HEK293 (cell line): ENCODE measurements around the gene UBB.
A peak's percentile ranks its signal among the peaks of the same experiment; 100 is the strongest.

Experiments
- CTCF ChIA-PET: fragments of 350-600 bp; formaldehyde crosslinking; extraction: SDS; loops from one replicate; lab custom pipeline; 2021; ENCODE audit warnings: antibody characterized with exemption; lab: Yijun Ruan, JAX
- POLR2A ChIA-PET: fragments of 300-600 bp; formaldehyde crosslinking; extraction: SDS; loops from one replicate; lab custom pipeline; 2020; ENCODE audit warnings: antibody characterized with exemption, inconsistent platforms; lab: Yijun Ruan, JAX
- H3K27ac ChIP-seq: fragments of 200-500 bp; sonication (Bioruptor generic); 2 replicates; pipeline ENCODE4 v1.5.1; 2014; ENCODE audit warnings: low read depth, low read length, control low read depth, inconsistent platforms; ENCODE audit errors: extremely low read depth
- H3K36me3 ChIP-seq, 2 experiments: fragments of 200-500 bp in 1 of 2; sonication (Bioruptor generic) in 1 of 2; 1 replicate in 1 of 2; 2 replicates in 1 of 2; pipeline ENCODE4 v1.5.1; 2014 to 2017; ENCODE audit warnings: inconsistent platforms in 2 of 2, low read length in 2 of 2; ENCODE audit not compliant: control insufficient read depth in 2 of 2, insufficient read depth in 1 of 2
- H3K4me1 ChIP-seq: fragments of 200-500 bp; sonication (Bioruptor generic); 2 replicates; pipeline ENCODE4 v1.5.1; 2014; ENCODE audit warnings: mild to moderate bottlenecking, low read length, inconsistent platforms; ENCODE audit not compliant: control insufficient read depth, insufficient read depth
- H3K4me3 ChIP-seq: 2 replicates; pipeline ENCODE4 v1.5.1; 2011; ENCODE audit warnings: low read depth, mild to moderate bottlenecking, control low read depth, low read length, moderate library complexity
- H3K9me3 ChIP-seq: fragments of 200-500 bp; sonication (Bioruptor generic); 2 replicates; pipeline ENCODE4 v1.5.1; 2014; ENCODE audit warnings: low read depth, low read length, inconsistent platforms; ENCODE audit not compliant: control insufficient read depth, insufficient read depth
- PRDM1 ChIP-seq: fragments of 450-650 bp; formaldehyde crosslinking; IDR thresholded peaks from 2 replicates; pipeline ENCODE4; 2016; ENCODE audit warnings: missing biosample characterization, missing genetic modification characterization
- TRIM28 ChIP-seq: IDR thresholded peaks from 2 replicates; pipeline ENCODE4 v1.6.1; 2011; ENCODE audit warnings: low read length, control low read depth, borderline replicate concordance
- ZBTB21 ChIP-seq: fragments of 450-650 bp; formaldehyde crosslinking; IDR thresholded peaks from 2 replicates; pipeline ENCODE4 v1.5.1; 2017; ENCODE audit warnings: missing biosample characterization, missing genetic modification characterization
- ZBTB8A ChIP-seq: fragments of 450-650 bp; formaldehyde crosslinking; IDR thresholded peaks from 2 replicates; pipeline ENCODE4 v1.5.1; 2016; ENCODE audit warnings: missing biosample characterization, missing genetic modification characterization
- ZNF112 ChIP-seq: fragments of 450-650 bp; formaldehyde crosslinking; IDR thresholded peaks from 2 replicates; pipeline ENCODE4 v1.5.0; 2017; ENCODE audit warnings: missing biosample characterization, missing genetic modification characterization
- ZNF146 ChIP-seq: fragments of 450-650 bp; formaldehyde crosslinking; IDR thresholded peaks from 2 replicates; pipeline ENCODE4 v1.5.1; 2016; ENCODE audit warnings: missing biosample characterization, missing genetic modification characterization
- ZNF16 ChIP-seq: fragments of 450-650 bp; formaldehyde crosslinking; IDR thresholded peaks from 2 replicates; pipeline ENCODE4 v1.5.1; 2016; ENCODE audit warnings: low read depth, missing biosample characterization, missing genetic modification characterization
- ZNF202 ChIP-seq: fragments of 450-650 bp; formaldehyde crosslinking; IDR thresholded peaks from 2 replicates; pipeline ENCODE4 v1.5.1; 2016; ENCODE audit warnings: missing biosample characterization, missing genetic modification characterization, borderline replicate concordance
- ZNF248 ChIP-seq: fragments of 450-650 bp; formaldehyde crosslinking; IDR thresholded peaks from 2 replicates; pipeline ENCODE4 v1.5.1; 2017; ENCODE audit warnings: missing biosample characterization, missing genetic modification characterization
- ZNF335 ChIP-seq: fragments of 450-650 bp; formaldehyde crosslinking; conservative IDR thresholded peaks from 2 replicates; pipeline ENCODE4 v1.5.1; 2016; ENCODE audit warnings: missing biosample characterization, missing genetic modification characterization
- ZNF654 ChIP-seq: fragments of 450-650 bp; formaldehyde crosslinking; IDR thresholded peaks from 2 replicates; pipeline ENCODE4 v1.5.1; 2016; ENCODE audit warnings: low read depth, missing biosample characterization, missing genetic modification characterization
- TF ChIP-seq, protein P1 (sequence below): fragments of 450-650 bp; formaldehyde crosslinking; IDR thresholded peaks from 2 replicates; pipeline ENCODE4 v1.5.1; 2016; ENCODE audit warnings: missing biosample characterization, missing genetic modification characterization
- TF ChIP-seq, protein P2 (sequence below): fragments of 450-650 bp; formaldehyde crosslinking; IDR thresholded peaks from 2 replicates; pipeline ENCODE4 v1.5.1; 2016; ENCODE audit warnings: missing biosample characterization, missing genetic modification characterization
- TF ChIP-seq, protein P3 (sequence below): fragments of 450-650 bp; formaldehyde crosslinking; IDR thresholded peaks from 2 replicates; pipeline ENCODE4 v1.5.1; 2017; ENCODE audit warnings: missing biosample characterization, mild to moderate bottlenecking, missing genetic modification characterization, moderate library complexity
- TF ChIP-seq, protein P4 (sequence below): fragments of 450-650 bp; formaldehyde crosslinking; IDR thresholded peaks from 2 replicates; pipeline ENCODE4 v1.5.1; 2016; ENCODE audit warnings: missing biosample characterization, missing genetic modification characterization, low read depth

UBB gene

DNA sequence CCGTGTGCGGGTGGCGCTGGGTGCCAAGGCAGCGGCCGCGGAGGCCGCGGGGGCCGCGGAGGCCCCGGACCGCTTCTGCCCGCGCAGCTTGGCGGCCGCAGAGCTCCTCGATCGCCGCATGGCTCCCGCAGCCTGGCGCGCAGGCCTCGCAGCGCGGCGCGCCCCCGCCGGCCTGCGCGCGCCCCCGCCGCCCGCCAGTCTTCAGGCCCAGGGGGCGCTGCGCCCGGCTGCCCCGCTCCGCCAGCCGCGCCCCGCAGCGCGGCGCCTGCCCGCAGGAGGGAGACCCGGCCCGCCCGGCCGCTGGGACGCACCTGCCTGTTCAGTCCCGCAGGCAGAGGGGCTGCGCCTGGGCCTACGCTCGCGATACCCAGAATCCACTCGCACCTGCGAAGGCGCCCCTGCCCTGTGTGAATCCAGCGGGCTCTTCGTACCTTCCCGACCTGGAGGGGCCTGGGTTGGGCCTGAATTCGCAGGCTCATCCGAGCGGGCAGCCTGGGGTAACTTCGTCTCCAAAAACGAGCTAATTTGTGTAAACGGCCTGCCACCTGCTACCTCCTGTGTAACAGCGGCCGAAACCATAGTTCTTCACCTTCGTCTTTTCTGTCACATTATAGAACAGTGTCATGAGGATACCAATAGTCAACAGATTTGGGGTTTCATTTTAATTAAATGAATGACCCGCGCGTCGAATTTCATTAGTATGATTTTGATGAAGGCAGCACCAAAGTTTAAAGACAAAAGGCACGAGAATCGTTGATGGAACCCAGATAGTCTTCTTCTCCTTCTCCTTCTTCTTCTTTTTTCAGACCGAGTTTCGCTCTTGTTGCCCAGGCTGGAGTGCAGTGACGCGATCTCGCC, 27.3 kb upstream of the UBB start, which contains the start of gene CENPV (continued):
- TF ChIP-seq, protein P1, sequence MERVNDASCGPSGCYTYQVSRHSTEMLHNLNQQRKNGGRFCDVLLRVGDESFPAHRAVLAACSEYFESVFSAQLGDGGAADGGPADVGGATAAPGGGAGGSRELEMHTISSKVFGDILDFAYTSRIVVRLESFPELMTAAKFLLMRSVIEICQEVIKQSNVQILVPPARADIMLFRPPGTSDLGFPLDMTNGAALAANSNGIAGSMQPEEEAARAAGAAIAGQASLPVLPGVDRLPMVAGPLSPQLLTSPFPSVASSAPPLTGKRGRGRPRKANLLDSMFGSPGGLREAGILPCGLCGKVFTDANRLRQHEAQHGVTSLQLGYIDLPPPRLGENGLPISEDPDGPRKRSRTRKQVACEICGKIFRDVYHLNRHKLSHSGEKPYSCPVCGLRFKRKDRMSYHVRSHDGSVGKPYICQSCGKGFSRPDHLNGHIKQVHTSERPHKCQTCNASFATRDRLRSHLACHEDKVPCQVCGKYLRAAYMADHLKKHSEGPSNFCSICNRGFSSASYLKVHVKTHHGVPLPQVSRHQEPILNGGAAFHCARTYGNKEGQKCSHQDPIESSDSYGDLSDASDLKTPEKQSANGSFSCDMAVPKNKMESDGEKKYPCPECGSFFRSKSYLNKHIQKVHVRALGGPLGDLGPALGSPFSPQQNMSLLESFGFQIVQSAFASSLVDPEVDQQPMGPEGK, result 0 out of 2 replicates have a peak, but pooled peaks have one; percentile 33
- TF ChIP-seq, protein P2, sequence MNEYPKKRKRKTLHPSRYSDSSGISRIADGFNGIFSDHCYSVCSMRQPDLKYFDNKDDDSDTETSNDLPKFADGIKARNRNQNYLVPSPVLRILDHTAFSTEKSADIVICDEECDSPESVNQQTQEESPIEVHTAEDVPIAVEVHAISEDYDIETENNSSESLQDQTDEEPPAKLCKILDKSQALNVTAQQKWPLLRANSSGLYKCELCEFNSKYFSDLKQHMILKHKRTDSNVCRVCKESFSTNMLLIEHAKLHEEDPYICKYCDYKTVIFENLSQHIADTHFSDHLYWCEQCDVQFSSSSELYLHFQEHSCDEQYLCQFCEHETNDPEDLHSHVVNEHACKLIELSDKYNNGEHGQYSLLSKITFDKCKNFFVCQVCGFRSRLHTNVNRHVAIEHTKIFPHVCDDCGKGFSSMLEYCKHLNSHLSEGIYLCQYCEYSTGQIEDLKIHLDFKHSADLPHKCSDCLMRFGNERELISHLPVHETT (tag by site-specific recombination), result no peak
- TF ChIP-seq ZBTB21 (tag by site-specific recombination) (no peak), ZNF335 (tag by site-specific recombination) (peak; percentile 91), ZBTB8A (tag by site-specific recombination) (peak; percentile 95), ZNF202 (tag by site-specific recombination) (no peak), ZNF248 (no peak), TRIM28 (peak; percentile 32; the same call in 1 of the 2 replicates)
- TF ChIP-seq, protein P3, sequence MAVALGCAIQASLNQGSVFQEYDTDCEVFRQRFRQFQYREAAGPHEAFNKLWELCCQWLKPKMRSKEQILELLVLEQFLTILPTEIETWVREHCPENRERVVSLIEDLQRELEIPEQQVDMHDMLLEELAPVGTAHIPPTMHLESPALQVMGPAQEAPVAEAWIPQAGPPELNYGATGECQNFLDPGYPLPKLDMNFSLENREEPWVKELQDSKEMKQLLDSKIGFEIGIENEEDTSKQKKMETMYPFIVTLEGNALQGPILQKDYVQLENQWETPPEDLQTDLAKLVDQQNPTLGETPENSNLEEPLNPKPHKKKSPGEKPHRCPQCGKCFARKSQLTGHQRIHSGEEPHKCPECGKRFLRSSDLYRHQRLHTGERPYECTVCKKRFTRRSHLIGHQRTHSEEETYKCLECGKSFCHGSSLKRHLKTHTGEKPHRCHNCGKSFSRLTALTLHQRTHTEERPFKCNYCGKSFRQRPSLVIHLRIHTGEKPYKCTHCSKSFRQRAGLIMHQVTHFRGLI (tag by site-specific recombination), result peak; percentile 51; the same call in 1 of the 2 replicates

DNA sequence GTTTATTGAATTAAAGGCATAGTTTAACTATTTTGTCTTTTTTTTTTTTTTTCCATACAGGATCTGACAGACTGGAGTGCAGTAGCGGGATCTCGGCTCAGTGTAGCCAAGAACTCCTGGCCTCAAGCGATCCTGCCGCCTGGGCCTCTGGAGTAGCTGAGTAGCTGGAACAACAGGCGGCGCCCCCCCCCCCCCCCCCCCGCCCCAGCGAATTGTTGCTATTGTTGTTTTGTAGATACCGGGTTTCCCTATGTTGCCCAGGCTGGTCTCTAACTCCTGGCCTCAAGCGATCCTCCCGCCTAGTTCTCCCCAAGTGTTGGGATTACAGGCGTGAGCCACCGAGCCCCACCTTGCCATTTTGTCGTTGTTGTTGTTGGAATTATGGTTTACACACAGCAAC, 26.3 kb upstream of the UBB start:
- TF ChIP-seq, protein P4, sequence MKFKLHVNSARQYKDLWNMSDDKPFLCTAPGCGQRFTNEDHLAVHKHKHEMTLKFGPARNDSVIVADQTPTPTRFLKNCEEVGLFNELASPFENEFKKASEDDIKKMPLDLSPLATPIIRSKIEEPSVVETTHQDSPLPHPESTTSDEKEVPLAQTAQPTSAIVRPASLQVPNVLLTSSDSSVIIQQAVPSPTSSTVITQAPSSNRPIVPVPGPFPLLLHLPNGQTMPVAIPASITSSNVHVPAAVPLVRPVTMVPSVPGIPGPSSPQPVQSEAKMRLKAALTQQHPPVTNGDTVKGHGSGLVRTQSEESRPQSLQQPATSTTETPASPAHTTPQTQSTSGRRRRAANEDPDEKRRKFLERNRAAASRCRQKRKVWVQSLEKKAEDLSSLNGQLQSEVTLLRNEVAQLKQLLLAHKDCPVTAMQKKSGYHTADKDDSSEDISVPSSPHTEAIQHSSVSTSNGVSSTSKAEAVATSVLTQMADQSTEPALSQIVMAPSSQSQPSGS (tag by site-specific recombination), result no peak
- no peak for TF ChIP-seq ZNF654 (tag by site-specific recombination)
- TF ChIP-seq ZNF16, result no peak
- Histone ChIP-seq H3K9me3 (no peaks in the 10 kb centered on the region), H3K4me3 (no peak overlapping the region), H3K4me1 (peaks cover 3% of the 10 kb centered on the region; the same call in 1 of the 2 replicates), H3K27ac (no peak overlapping the region), H3K36me3 (peaks cover 0 to 4% of the 10 kb centered on the region in 2 experiments; a peak in 1 of 3 replicates)
- CTCF ChIA-PET, result interaction anchor here (7.9 kb wide), 1 partner anchor 10 kb away, joined by 89 read pairs; no protein-coding TSS in a partner anchor
- POLR2A ChIA-PET, result interaction anchor here (5.3 kb wide), 1 partner anchor 27 kb away, joined by 44 read pairs; the partner anchor contains the start of gene UBB

DNA sequence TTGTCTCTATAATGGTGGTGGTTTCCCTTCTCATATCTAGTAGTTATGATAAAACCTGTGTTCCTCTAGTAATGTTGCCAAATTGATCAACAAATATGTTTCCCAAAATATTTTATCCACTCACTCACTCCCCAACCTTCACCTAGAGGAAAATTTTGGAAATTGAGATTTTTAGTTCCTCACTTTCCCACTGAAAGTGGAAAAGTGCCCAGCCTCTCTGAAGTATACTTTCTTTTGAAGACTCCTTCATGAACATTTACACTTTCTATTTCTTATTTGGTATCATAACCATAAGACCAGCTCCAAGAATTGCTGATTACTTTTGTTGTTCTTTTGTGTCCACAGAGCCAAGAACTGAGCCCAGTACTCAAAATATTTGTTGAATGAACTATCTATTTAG, 22.5 kb upstream of the UBB start:
- Histone ChIP-seq H3K4me3 (no peak overlapping the region), H3K27ac (no peak overlapping the region), H3K4me1 (peaks cover 3% of the 10 kb centered on the region; the same call in 1 of the 2 replicates), H3K36me3 (no peaks in the 10 kb centered on the region), H3K9me3 (no peaks in the 10 kb centered on the region)
- POLR2A ChIA-PET, result no interaction called here
- TF ChIP-seq TRIM28, result no peak
- TF ChIP-seq ZNF146, result no peak
- TF ChIP-seq PRDM1, result peak; percentile 95
- no peak for TF ChIP-seq ZNF112 (tag by site-specific recombination)
- CTCF ChIA-PET, result interaction anchor here (0.6 kb wide), 1 partner anchor 38 kb away, joined by 4 read pairs; no protein-coding TSS in a partner anchor
